ENCODE results near the gene FAM240A.

- TF ChIP-seq, protein P1, sequence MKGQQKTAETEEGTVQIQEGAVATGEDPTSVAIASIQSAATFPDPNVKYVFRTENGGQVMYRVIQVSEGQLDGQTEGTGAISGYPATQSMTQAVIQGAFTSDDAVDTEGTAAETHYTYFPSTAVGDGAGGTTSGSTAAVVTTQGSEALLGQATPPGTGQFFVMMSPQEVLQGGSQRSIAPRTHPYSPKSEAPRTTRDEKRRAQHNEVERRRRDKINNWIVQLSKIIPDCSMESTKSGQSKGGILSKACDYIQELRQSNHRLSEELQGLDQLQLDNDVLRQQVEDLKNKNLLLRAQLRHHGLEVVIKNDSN (IDR thresholded peaks at IDR 0.05): no peak
- no peak for TF ChIP-seq TAF1 (IDR thresholded peaks at IDR 0.05; ENCODE audit: low read depth)
- no peak for TF ChIP-seq FOXM1 (IDR thresholded peaks at IDR 0.05; ENCODE audit: borderline replicate concordance, low read depth)
- TF ChIP-seq MAX (IDR thresholded peaks at IDR 0.05): 0 out of 2 replicates have a peak, but pooled peaks have one; percentile 25
- peak; percentile 47; the same call in 1 of the 2 replicates for TF ChIP-seq EP300 (IDR thresholded peaks at IDR 0.05; ENCODE audit: borderline replicate concordance)
- no peak for TF ChIP-seq EGR1 (IDR thresholded peaks at IDR 0.05)
- peak; percentile 71 for TF ChIP-seq CEBPB (IDR thresholded peaks at IDR 0.05)
Observed at GRCh38 chr3:46612324-46612723, at the start of gene FAM240A.
